GM12878 (cell line): ENCODE measurements around the gene CELSR1. TPM values are rescaled to one million over a fixed set of nuclear protein-coding genes. Genes with fewer than 3 reads are reported as not detected.

ENCODE experiments used
- ATAC-seq: fragments of 200-7000 bp; cut with Tn5 transposase; 3 replicates; pipeline ENCODE4 v1.9.1; 2020; ENCODE audit warnings: mild to moderate bottlenecking, moderate library complexity
- BruUV-seq: library from RNA; stranded (reverse); fragments of 400-500 nt; replicated peaks from 2 replicates; lab custom pipeline; 2021; lab: Mats Ljungman, UMichigan
- CTCF ChIA-PET: fragments of 300-600 bp; sonication (Branson Sonifier 250); formaldehyde crosslinking; extraction: SDS; loops from one replicate; lab custom pipeline; 2021; ENCODE audit warnings: inconsistent platforms; lab: Yijun Ruan, JAX
- POLR2A ChIA-PET: fragments of 350-600 bp; formaldehyde crosslinking; extraction: SDS; loops from one replicate; lab custom pipeline; 2021; ENCODE audit warnings: inconsistent platforms; lab: Charles Lee
- RAD21 ChIA-PET: fragments of 300-600 bp; sonication (Branson Sonifier 250); formaldehyde crosslinking; loops from one replicate; lab custom pipeline; 2023; ENCODE audit warnings: antibody characterized with exemption; ENCODE audit not compliant: unreplicated experiment; lab: Charles Lee
- SMC1A ChIA-PET: fragments of 300-600 bp; sonication (Branson Sonifier 250); formaldehyde crosslinking; loops from one replicate; lab custom pipeline; 2023; ENCODE audit not compliant: unreplicated experiment, uncharacterized antibody; lab: Charles Lee
- DNase-seq: peaks from one replicate; pipeline ENCODE4 v3.0.0-alpha.2; 2011; ENCODE audit warnings: low read depth, low spot score
- FAIRE-seq: peaks from 3 replicates; lab custom pipeline; 2011; peaks lifted over from hg19 to GRCh38; lab: Jason Lieb, UNC
- H2AFZ ChIP-seq: 2 replicates; pipeline ENCODE4 v1.6.0; 2011; ENCODE audit warnings: low read depth, low read length, control low read depth; ENCODE audit not compliant: control insufficient read depth
- H3K27ac ChIP-seq: 2 replicates; pipeline ENCODE4 v1.5.1; 2011; ENCODE audit warnings: control low read depth; ENCODE audit not compliant: control insufficient read depth, insufficient read depth
- H3K27me3 ChIP-seq, 2 experiments: replicated peaks in 1 of 2; 2 replicates each; pipeline versions ENCODE4 v1.6.0 to v1.6.1; 2011; ENCODE audit warnings: low read length in 1 of 2; ENCODE audit not compliant: control insufficient read depth in 2 of 2, insufficient read depth in 2 of 2
- H3K36me3 ChIP-seq, 2 experiments: 2 replicates each; pipeline ENCODE4 v1.5.1; 2011; ENCODE audit warnings: low read length in 1 of 2; ENCODE audit not compliant: control insufficient read depth in 2 of 2, insufficient read depth in 2 of 2
- H3K4me1 ChIP-seq: 2 replicates; pipeline ENCODE4 v1.6.1; 2011; ENCODE audit warnings: mild to moderate bottlenecking, low read length, moderate library complexity, mixed read lengths; ENCODE audit not compliant: control insufficient read depth, insufficient read depth
- H3K4me2 ChIP-seq: 2 replicates; pipeline ENCODE4 v1.6.0; 2011; ENCODE audit warnings: control low read depth; ENCODE audit not compliant: control insufficient read depth, insufficient read depth
- H3K4me3 ChIP-seq: fragments of 200-600 bp; sonication (generic); 2 replicates; pipeline ENCODE4 v1.5.1; 2016
- H3K79me2 ChIP-seq: 2 replicates; pipeline ENCODE4 v1.6.0; 2011; ENCODE audit warnings: low read length; ENCODE audit not compliant: control insufficient read depth, insufficient read depth
- H3K9ac ChIP-seq: 2 replicates; pipeline ENCODE4 v1.8.0; 2011; ENCODE audit warnings: low read length, control low read depth, mixed read lengths; ENCODE audit not compliant: control insufficient read depth, insufficient read depth
- H3K9me3 ChIP-seq: replicated peaks from 3 replicates; pipeline ENCODE4 v1.5.1; 2011; ENCODE audit warnings: mild to moderate bottlenecking, low read length; ENCODE audit not compliant: control insufficient read depth, insufficient read depth
- H4K20me1 ChIP-seq: 2 replicates; pipeline ENCODE4 v1.6.0; 2011; ENCODE audit not compliant: control insufficient read depth, insufficient read depth
- ATF3 ChIP-seq: IDR thresholded peaks from 2 replicates; pipeline ENCODE4 v1.6.1; 2011; ENCODE audit warnings: low read depth, mild to moderate bottlenecking, low read length, moderate library complexity, borderline replicate concordance; ENCODE audit errors: extremely low read depth
- ATF7 ChIP-seq: fragments of 450-650 bp; IDR thresholded peaks from 2 replicates; pipeline ENCODE4 v1.6.1; 2016; ENCODE audit warnings: low read depth, mild to moderate bottlenecking
- CEBPB ChIP-seq, 2 experiments: fragments of 150-350 bp in 1 of 2; IDR thresholded peaks; 2 replicates each; pipeline ENCODE4 v1.6.1; 2012 to 2014; ENCODE audit warnings: low read depth in 2 of 2, low read length in 2 of 2, borderline replicate concordance in 1 of 2, inconsistent platforms in 1 of 2
- FOXM1 ChIP-seq: IDR thresholded peaks from 2 replicates; pipeline ENCODE4 v1.6.1; 2012; ENCODE audit warnings: low read depth, mild to moderate bottlenecking, inconsistent platforms, low read length, moderate library complexity
- IRF3 ChIP-seq: fragments of 450-650 bp; IDR thresholded peaks from 2 replicates; pipeline ENCODE4 v1.6.1; 2014; ENCODE audit warnings: mild to moderate bottlenecking
- NFYA ChIP-seq: IDR thresholded peaks from 2 replicates; pipeline ENCODE4 v1.6.1; 2011; ENCODE audit warnings: low read depth, mild to moderate bottlenecking, low read length, improper control_type of control experiment, borderline replicate concordance
- NKRF ChIP-seq: fragments of 450-650 bp; conservative IDR thresholded peaks from 2 replicates; pipeline ENCODE4 v1.6.1; 2017; ENCODE audit warnings: mild to moderate bottlenecking, moderate library complexity
- PBX3 ChIP-seq: IDR thresholded peaks from 2 replicates; pipeline ENCODE4 v1.6.1; 2011; ENCODE audit warnings: mild to moderate bottlenecking, low read depth, low read length, moderate library complexity; ENCODE audit not compliant: insufficient replicate concordance
- RAD21 ChIP-seq: IDR thresholded peaks from 2 replicates; pipeline ENCODE4 v1.6.1; 2011; ENCODE audit warnings: mild to moderate bottlenecking, low read depth, low read length, moderate library complexity; ENCODE audit not compliant: insufficient read depth
- TBL1XR1 ChIP-seq: IDR thresholded peaks from 2 replicates; pipeline ENCODE4 v1.6.1; 2012; ENCODE audit warnings: low read depth, low read length, improper control_type of control experiment
- USF2 ChIP-seq: IDR thresholded peaks from 2 replicates; pipeline ENCODE4 v1.6.1; 2011; ENCODE audit warnings: low read depth, low read length, improper control_type of control experiment, borderline replicate concordance
- ZNF217 ChIP-seq: fragments of 450-650 bp; IDR thresholded peaks from 2 replicates; pipeline ENCODE4 v1.6.1; 2017; ENCODE audit warnings: antibody characterized with exemption, mild to moderate bottlenecking
- ZNF274 ChIP-seq: IDR thresholded peaks from one replicate; pipeline ENCODE4 v1.8.0; 2011; ENCODE audit not compliant: insufficient read length, insufficient read depth
- WGBS: methylation state at CpG from one replicate; pipeline ENCODE4 v1.1.6; 2016; ENCODE audit warnings: low lambda C conversion rate; ENCODE audit not compliant: insufficient replicate concordance, insufficient coverage; ENCODE audit errors: missing lambda C conversion rate; 5-methylcytosine and 5-hydroxymethylcytosine counted together
- in situ Hi-C: fragments of 300-500 bp; cut with MboI; formaldehyde crosslinking; loops from 9 replicates; pipeline ENCODE4 v1.14.3; 2018; ENCODE audit warnings: mixed read lengths
- intact Hi-C: fragments of 100-400 bp; cut with micrococcal nuclease; formaldehyde crosslinking; loops from one replicate; pipeline ENCODE4 v1.14.2; 2022; ENCODE audit not compliant: unreplicated experiment
- polyA plus RNA-seq, 11 experiments: library from polyadenylated mRNA; depleted of rRNA in 4 of 11; unstranded in 6 of 11; stranded (reverse) in 5 of 11; fragments of >200 nt; fragmentation: Nextera tagmentation in 4 of 11; fragmentation: Illumina TruSeq in 1 of 11; extraction: Ambion mirVana in 4 of 11; extraction: Trizol in 1 of 11; gene quantifications; 1 replicate in 1 of 11; 2 replicates in 10 of 11; pipeline versions ENCODE4 v1.2.1 to v1.2.3, GENCODE V29; 2011 to 2016; ENCODE audit warnings: inconsistent platforms in 2 of 11, missing spikeins in 2 of 11, low read depth in 1 of 11
- total RNA-seq, 4 experiments: library from RNA; depleted of rRNA in 3 of 4; stranded (reverse); fragments of >200 nt in 3 of 4; fragmentation: Illumina TruSeq in 1 of 4; extraction: Trizol in 1 of 4; gene quantifications; 2 replicates each; pipeline versions ENCODE4 v1.2.1 to v1.2.3, GENCODE V29; 2013 to 2021

The CELSR1 gene
- total and polyA plus RNA-seq, 10 of the 15 experiments (the other 5 are each of a cell fraction or from before 2014, with no cell fraction given) = 0.05 to 1.7 (median 0.35) TPM; not detected in 2

- TF ChIP-seq NKRF = no peak
- no peak for TF ChIP-seq ZNF217
- TF ChIP-seq IRF3 = no peak
- TF ChIP-seq, all 136 proteins: peak for 0
These were observed 56.0 kb downstream of the CELSR1 start (continued) for GRCh38 chr22:46481386-46481785.

- intact Hi-C loops (no loop called here), in situ Hi-C loops (no loop called here)
- ATAC-seq = no peak
- H2AFZ ChIP-seq = no peak overlapping the region
- 0% methylated on average over 1 of the region's 1 CpG for WGBS
- no peaks in the 10 kb centered on the region for H4K20me1 ChIP-seq
- H3K36me3 ChIP-seq = no peaks in the 10 kb centered on the region
- CTCF ChIA-PET = no interaction called here
- 0 out of 2 replicates have a peak, but pooled peaks cover 7% of the 10 kb centered on the region for H3K4me1 ChIP-seq
- no TSS peak for BruUV-seq
- no peak overlapping the region for H3K9ac ChIP-seq
- no peak for DNase-seq
- POLR2A ChIA-PET = interaction anchor here (0.7 kb wide), 1 partner anchor 1798 kb away, joined by 3 read pairs; no protein-coding TSS in a partner anchor
- no peaks in the 10 kb centered on the region for H3K79me2 ChIP-seq
- RAD21 ChIA-PET = no interaction called here
- TF ChIP-seq PBX3 = no peak
- TF ChIP-seq ATF3 = no peak
- TF ChIP-seq NFYA = no peak
- TF ChIP-seq ZNF274 = no peak
- no peak for TF ChIP-seq CEBPB (IDR thresholded peaks at IDR 0.05; ENCODE audit: borderline replicate concordance in 1 of 2, low read depth in 2 of 2, low read length in 2 of 2)
- TF ChIP-seq USF2 = no peak
- no peak for TF ChIP-seq ATF7
- no peak for TF ChIP-seq FOXM1
- TF ChIP-seq TBL1XR1 = no peak
- no peak for TF ChIP-seq RAD21
- no peak overlapping the region for H3K4me3 ChIP-seq
- SMC1A ChIA-PET = no interaction called here
- H3K9me3 ChIP-seq = no peaks in the 10 kb centered on the region; the same call in 1 of the 3 replicates
- H3K4me2 ChIP-seq = no peak overlapping the region
- H3K27me3 ChIP-seq = no peaks in the 10 kb centered on the region
- no peak overlapping the region for H3K27ac ChIP-seq
- no peak for FAIRE-seq
These were observed 57.0 kb downstream of the CELSR1 start for GRCh38 chr22:46480396-46480795.
